Pancreas (tissue), 10 donors: Measurements from ENCODE around the gene ARFGAP1. TPM values are rescaled to one million over a fixed set of nuclear protein-coding genes. Genes with fewer than 3 reads are reported as not detected.

Source experiments
- ATAC-seq, 4 donors: fragments of 200-7000 bp; cut with Tn5 transposase; one replicate each; pipeline versions ENCODE4 v1.8.0 to v1.9.1; 2020; ENCODE audit warnings: mild to moderate bottlenecking in 4 of 4, moderate library complexity in 4 of 4
- DNase-seq, 6 donors: peaks; one replicate each; pipeline ENCODE4 v3.0.0-alpha.2; 2020
- FAIRE-seq: peaks from 2 replicates; lab custom pipeline; 2012; peaks lifted over from hg19 to GRCh38; lab: Jason Lieb, UNC
- H3K27ac ChIP-seq, 4 donors: fragments of 200-600 bp; sonication (generic); 1 replicate in 3 of 4; 2 replicates in 1 of 4; pipeline versions ENCODE4 v1.5.0 to v1.8.0; 2020
- H3K27me3 ChIP-seq, 4 donors: fragments of 200-600 bp; one replicate each; pipeline ENCODE4 v1.8.0; 2021
- H3K36me3 ChIP-seq, 3 donors: fragments of 200-600 bp; sonication (generic) in 1 of 3; one replicate each; pipeline versions ENCODE4 v1.5.0 to v1.8.0; 2020 to 2021
- H3K4me1 ChIP-seq, 3 donors: fragments of 200-600 bp; one replicate each; pipeline ENCODE4 v1.8.0; 2021
- H3K4me3 ChIP-seq, 4 donors: fragments of 200-600 bp; sonication (generic) in 2 of 4; one replicate each; pipeline versions ENCODE4 v1.5.0 to v1.8.0; 2020 to 2021
- H3K9me3 ChIP-seq, 4 donors: fragments of 200-600 bp; one replicate each; pipeline ENCODE4 v1.8.0; 2021
- CTCF ChIP-seq, 4 donors: fragments of 200-600 bp; sonication (generic) in 3 of 4; IDR thresholded peaks; one replicate each; pipeline versions ENCODE4 v1.5.0 to v1.8.0; 2021; ENCODE audit warnings: antibody characterized with exemption in 4 of 4
- WGBS, 2 donors: extraction: QIAGEN DNeasy Blood & Tissue Kit; methylation state at CpG; one replicate each; pipeline ENCODE4 v1.1.7; 2013; 5-methylcytosine and 5-hydroxymethylcytosine counted together
- intact Hi-C, 3 donors: fragments of 100-400 bp; cut with DNase I; formaldehyde crosslinking; loops; one replicate each; pipeline versions ENCODE4 v1.11.1 to v1.14.2; 2022
- polyA plus RNA-seq, 2 donors: library from polyadenylated mRNA; stranded (reverse); fragments of 200-250 nt; gene quantifications; one replicate each; pipeline ENCODE4 v1.2.3, GENCODE V29; 2013
- total RNA-seq, 6 donors: library from RNA; stranded (reverse); fragmentation: NEBNext Ultra II Directional in 4 of 6; extraction: Animal tissue kit (Norgen Biotek cat#: 25700) in 4 of 6; gene quantifications; one replicate each; pipeline versions ENCODE4 v1.2.1 to v1.2.4, GENCODE V29; 2021 to 2023
- donor health status: healthy with polysubstance abuse.
- donor health status: DM: no; HTN: no; CAD: no; lungs with moderate emphysema.
- donor health status: DM: no; HTN: no; CAD: no.
- donor health status: control.
- donor health status: control.
- donor health status: Bipolar disorder and iron deficiency.
- donor health status: DM: yes; HTN: yes; CAD: no.
- donor health status: DM: no; HTN: no; CAD: no.
- donor health status: DM: no; HTN: no; CAD: no.
- donor health status: DM: yes; HTN: yes; CAD: no.

The ARFGAP1 gene
- total and polyA plus RNA-seq, 8 donors, result 34.0 to 251 (median 53.3) TPM

DNA sequence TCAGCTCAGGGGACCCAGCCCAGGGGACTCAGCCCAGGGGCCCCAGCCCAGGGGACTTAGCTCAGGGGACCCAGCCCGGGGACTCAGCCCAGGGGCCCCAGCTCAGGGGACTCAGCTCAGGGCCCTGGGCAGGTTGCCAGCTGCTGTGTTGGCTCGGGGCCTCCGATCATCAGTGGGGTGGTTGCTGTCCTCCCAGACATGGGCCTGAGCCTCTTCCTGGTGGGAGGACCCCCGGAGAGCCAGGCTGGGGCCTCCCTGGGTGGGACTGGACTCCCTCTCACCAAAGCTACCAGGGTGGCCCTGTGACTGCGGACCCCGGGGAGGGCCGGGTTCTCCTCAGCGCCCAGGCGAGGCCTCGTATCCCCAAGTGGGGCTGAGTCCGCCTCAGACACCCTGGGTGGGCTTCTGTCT lies 24.8 kb downstream of the ARFGAP1 start:
- Histone ChIP-seq H3K27ac (no peak overlapping the region), H3K36me3 (no peaks in the 10 kb centered on the region), H3K27me3 (peaks cover 0 to 12% (median 0%) of the 10 kb centered on the region in 4 donors), H3K4me1 (no peaks in the 10 kb centered on the region), H3K9me3 (no peaks in the 10 kb centered on the region), H3K4me3 (no peak overlapping the region)
- DNase-seq (peak in 1 of 6 donors; percentile 72), FAIRE-seq (no peak), ATAC-seq (no peak)
- WGBS, 2 donors, result 45 to 48% methylated on average over 10 to 11 of the region's 11 CpGs
- TF ChIP-seq CTCF (IDR thresholded peaks at IDR 0.05), result no peak
- intact Hi-C loops, result no loop called here

- H3K4me1 ChIP-seq, result no peaks in the 10 kb centered on the region
- DNase-seq (peak in 1 of 6 donors; percentile 23), FAIRE-seq (no peak), ATAC-seq (no peak)
- H3K27me3 ChIP-seq, result peaks cover 0 to 12% (median 0%) of the 10 kb centered on the region in 4 donors
- WGBS, 2 donors, result 57 to 65% methylated on average over 16 of the region's 16 CpGs
- H3K27ac ChIP-seq, result no peak overlapping the region
- H3K4me3 ChIP-seq, result no peak overlapping the region
- intact Hi-C loops, result no loop called here
- H3K36me3 ChIP-seq, result no peaks in the 10 kb centered on the region
- H3K9me3 ChIP-seq, result no peaks in the 10 kb centered on the region
- TF ChIP-seq CTCF (IDR thresholded peaks at IDR 0.05), result no peak
These were observed 25.4 kb downstream of the ARFGAP1 start for GRCh38 chr20:63297796-63298572.

DNA sequence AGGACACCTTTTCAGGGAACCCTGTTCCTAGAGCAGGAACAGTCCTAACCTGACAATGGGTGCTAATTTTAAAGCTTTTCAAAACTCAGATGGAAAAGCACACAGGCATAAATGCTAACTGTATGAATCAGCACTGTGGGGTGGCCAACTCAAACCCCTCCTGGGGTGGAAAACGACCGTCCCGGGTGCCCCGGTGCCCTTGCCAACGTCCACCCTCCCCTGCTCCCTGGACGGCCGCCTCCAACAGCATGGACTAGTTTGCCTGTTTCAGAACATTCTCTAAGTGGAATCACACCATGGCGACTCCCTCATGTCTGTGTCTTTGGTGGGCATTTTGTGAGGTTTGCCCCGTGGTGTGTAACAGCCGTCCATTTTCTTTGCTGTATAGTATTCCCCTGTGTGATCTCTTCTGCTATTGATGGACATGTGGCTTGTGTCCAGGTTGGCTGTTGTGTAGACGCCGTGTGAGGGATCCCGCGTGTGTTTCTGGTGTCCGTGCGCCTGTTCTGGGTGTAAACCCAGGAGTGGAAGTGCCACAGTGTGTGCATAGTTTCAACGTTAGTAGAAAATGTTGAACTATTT lies 26.2 kb downstream of the ARFGAP1 start:
- no peak for ATAC-seq
- no peaks in the 10 kb centered on the region for H3K36me3 ChIP-seq
- peaks cover 0 to 12% (median 0%) of the 10 kb centered on the region in 4 donors for H3K27me3 ChIP-seq
- intact Hi-C loops, result no loop called here
- H3K9me3 ChIP-seq, result no peaks in the 10 kb centered on the region
- TF ChIP-seq CTCF (IDR thresholded peaks at IDR 0.05), result no peak
- WGBS, 2 donors, result 63 to 77% methylated on average over 17 of the region's 17 CpGs
- peak in 1 of 6 donors; percentile 9 for DNase-seq
- no peak for FAIRE-seq
- no peaks in the 10 kb centered on the region for H3K4me1 ChIP-seq
- H3K27ac ChIP-seq, result no peak overlapping the region
- no peak overlapping the region for H3K4me3 ChIP-seq

- TF ChIP-seq CTCF (IDR thresholded peaks at IDR 0.05), result no peak
- DNase-seq, result no peak
- H3K9me3 ChIP-seq, result no peaks in the 10 kb centered on the region
- H3K4me3 ChIP-seq, result no peak overlapping the region
- no peak for FAIRE-seq
- no peaks in the 10 kb centered on the region for H3K4me1 ChIP-seq
- peaks cover 0 to 12% (median 0%) of the 10 kb centered on the region in 4 donors for H3K27me3 ChIP-seq
- WGBS, 2 donors, result 93 to 94% methylated on average over 1 of the region's 1 CpG
- no peaks in the 10 kb centered on the region for H3K36me3 ChIP-seq
- intact Hi-C loops, result no loop called here
- ATAC-seq, result no peak
- no peak overlapping the region for H3K27ac ChIP-seq
These were observed 29.1 kb downstream of the ARFGAP1 start for GRCh38 chr20:63301671-63302070.
